Osteocyte (in vitro differentiated cells): ENCODE data around the gene SLC4A11. TPM values are rescaled to one million over a fixed set of nuclear protein-coding genes. Genes with fewer than 3 reads are reported as not detected.

ENCODE experiments used
- DNase-seq: peaks from one replicate; pipeline ENCODE4 v3.0.0; 2021; ENCODE audit warnings: mixed read lengths; ENCODE audit not compliant: unreplicated experiment; ENCODE audit errors: extremely low spot score
- H3K27ac Mint-ChIP-seq: one replicate; pipeline ENCODE4 v1.8.0; 2021; ENCODE audit warnings: mild to moderate bottlenecking, mixed read lengths; ENCODE audit not compliant: unreplicated experiment
- H3K27me3 Mint-ChIP-seq: one replicate; pipeline ENCODE4 v1.8.0; 2021; ENCODE audit warnings: mixed read lengths; ENCODE audit not compliant: unreplicated experiment
- H3K36me3 Mint-ChIP-seq: one replicate; pipeline ENCODE4 v1.8.0; 2021; ENCODE audit warnings: mixed read lengths; ENCODE audit not compliant: unreplicated experiment
- H3K4me1 Mint-ChIP-seq: one replicate; pipeline ENCODE4 v1.8.0; 2021; ENCODE audit warnings: mixed read lengths; ENCODE audit not compliant: unreplicated experiment
- H3K4me3 Mint-ChIP-seq: one replicate; pipeline ENCODE4 v1.8.0; 2021; ENCODE audit warnings: mild to moderate bottlenecking, moderate library complexity, mixed read lengths; ENCODE audit not compliant: unreplicated experiment
- H3K9me3 Mint-ChIP-seq: one replicate; pipeline ENCODE4 v1.8.0; 2021; ENCODE audit warnings: mixed read lengths; ENCODE audit not compliant: unreplicated experiment
- total RNA-seq: library from RNA; stranded (reverse); gene quantifications from 2 replicates; pipeline ENCODE4 v1.2.1, GENCODE V29; 2021
- TF ChIP-seq, protein P1 (sequence below): fragments of 200-600 bp; sonication (generic); IDR thresholded peaks from 2 replicates; pipeline ENCODE4 v1.5.0; 2021; ENCODE audit warnings: antibody characterized with exemption, mild to moderate bottlenecking, moderate library complexity

Gene SLC4A11
- total RNA-seq, 1 donor from 2014 or later, result 3.2 TPM

DNA sequence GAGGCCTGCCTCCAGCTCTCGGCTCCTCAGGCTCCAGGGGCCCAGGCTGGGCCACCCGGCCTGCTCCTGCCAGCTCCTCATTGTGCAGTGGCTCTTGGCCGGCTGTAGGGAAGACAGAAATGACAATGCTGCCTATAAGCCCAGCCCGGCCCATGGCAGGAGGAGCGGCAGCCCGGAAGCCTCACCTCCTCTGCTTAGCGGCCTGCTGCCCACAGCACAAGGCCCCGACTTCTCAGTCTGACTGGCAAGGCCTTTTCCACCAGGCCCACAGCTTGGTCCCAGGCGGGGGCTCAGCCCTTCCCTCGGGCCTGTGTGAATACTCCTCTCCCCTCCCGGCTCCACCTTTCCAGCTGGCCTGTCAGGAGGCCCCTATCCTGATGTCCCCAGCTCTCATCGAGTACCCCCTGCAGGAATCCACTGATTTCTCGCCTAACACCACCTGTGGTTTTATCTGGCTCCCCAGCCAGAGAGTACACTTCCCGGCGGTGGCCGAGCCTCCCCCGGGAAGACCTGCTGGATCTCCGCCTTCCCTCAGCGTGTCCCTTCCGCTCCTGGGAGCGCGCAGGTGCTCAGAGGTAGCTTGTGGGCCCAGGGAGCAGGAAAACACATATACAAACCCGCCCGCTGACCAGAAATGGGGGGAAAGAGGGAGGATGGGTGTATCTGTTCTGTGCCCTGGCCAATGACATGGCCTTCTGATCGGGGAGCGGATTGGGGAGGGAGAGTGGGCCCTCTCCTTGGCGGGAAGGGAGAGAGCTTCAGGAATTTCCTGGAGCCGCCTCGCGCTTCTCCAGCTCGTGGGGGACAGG lies 35.5 kb downstream of the SLC4A11 start:
- peaks cover 19% of the 10 kb centered on the region for H3K36me3 Mint-ChIP-seq
- peak overlapping the region; percentile 93 for H3K4me3 Mint-ChIP-seq
- TF ChIP-seq, protein P1, sequence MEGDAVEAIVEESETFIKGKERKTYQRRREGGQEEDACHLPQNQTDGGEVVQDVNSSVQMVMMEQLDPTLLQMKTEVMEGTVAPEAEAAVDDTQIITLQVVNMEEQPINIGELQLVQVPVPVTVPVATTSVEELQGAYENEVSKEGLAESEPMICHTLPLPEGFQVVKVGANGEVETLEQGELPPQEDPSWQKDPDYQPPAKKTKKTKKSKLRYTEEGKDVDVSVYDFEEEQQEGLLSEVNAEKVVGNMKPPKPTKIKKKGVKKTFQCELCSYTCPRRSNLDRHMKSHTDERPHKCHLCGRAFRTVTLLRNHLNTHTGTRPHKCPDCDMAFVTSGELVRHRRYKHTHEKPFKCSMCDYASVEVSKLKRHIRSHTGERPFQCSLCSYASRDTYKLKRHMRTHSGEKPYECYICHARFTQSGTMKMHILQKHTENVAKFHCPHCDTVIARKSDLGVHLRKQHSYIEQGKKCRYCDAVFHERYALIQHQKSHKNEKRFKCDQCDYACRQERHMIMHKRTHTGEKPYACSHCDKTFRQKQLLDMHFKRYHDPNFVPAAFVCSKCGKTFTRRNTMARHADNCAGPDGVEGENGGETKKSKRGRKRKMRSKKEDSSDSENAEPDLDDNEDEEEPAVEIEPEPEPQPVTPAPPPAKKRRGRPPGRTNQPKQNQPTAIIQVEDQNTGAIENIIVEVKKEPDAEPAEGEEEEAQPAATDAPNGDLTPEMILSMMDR, result no peak
- H3K27ac Mint-ChIP-seq, result peak overlapping the region; percentile 91
- peaks cover 13% of the 10 kb centered on the region for H3K4me1 Mint-ChIP-seq
- no peak for DNase-seq
- H3K27me3 Mint-ChIP-seq, result no peaks in the 10 kb centered on the region
- H3K9me3 Mint-ChIP-seq, result no peaks in the 10 kb centered on the region

DNA sequence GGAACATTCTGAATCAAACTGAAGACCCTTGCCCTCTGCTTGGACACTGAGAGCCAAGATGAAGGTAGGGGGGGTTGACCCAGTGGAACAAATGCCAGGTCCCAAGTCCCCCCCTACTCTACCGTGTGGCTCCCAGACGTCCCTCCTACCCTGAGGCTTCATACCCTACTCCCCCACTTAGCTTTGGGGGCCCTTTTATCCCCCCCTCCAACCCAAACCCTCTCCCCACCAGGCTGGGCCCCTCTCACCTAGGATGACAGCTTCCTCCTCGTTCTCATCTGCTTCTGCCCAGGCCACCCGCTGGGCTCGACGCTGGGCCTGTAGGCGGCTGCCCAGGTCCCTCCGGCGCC lies 36.0 kb downstream of the SLC4A11 start:
- H3K27ac Mint-ChIP-seq, result peak overlapping the region; percentile 91
- peak overlapping the region; percentile 93 for H3K4me3 Mint-ChIP-seq

DNA sequence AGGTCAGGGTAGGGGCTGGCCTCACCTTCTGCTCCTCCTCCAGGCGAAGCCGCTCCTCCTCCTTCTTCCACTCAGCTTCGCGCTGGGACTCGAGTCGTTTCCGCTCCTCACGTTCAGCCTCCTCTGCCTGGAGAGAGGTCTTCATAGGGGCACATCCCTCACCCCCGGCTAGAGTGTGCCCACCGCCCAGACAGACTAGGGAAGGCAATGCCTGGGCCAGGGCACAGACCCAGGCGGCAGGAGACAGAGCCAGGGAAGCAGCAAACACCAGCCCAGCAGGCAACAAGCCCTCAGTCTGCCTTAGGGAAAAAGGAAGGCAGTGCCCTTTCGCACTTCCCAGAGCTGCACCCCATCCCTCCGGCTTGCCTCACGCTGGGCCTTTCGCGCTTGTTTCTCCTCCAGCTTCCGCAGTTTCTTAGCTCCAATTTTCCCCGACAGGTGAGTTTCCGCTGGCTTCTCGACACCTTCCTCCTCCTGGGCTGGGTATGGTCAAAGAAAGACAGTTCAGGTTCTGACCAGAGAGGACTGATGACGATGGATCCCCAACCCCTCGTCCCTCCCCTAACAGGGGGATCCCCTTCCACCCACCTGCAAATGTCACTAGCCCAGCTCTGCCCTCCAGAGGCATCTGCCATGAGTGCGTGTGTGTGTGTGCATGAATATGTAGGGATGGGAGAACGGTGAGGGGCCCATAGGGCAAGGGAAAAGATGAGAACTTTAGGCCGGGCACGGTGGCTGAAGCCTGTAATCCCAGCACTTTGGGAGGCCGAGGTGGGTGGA lies 38.8 kb downstream of the SLC4A11 start:
- H3K27ac Mint-ChIP-seq, result no peak overlapping the region

More for the DNA sequence above, 36.0 kb downstream of the SLC4A11 start:
- TF ChIP-seq, protein P1, result no peak
- Mint-ChIP-seq H3K27me3 (no peaks in the 10 kb centered on the region), H3K4me1 (peaks cover 10% of the 10 kb centered on the region), H3K9me3 (no peaks in the 10 kb centered on the region), H3K36me3 (peaks cover 20% of the 10 kb centered on the region)
- no peak for DNase-seq

DNA sequence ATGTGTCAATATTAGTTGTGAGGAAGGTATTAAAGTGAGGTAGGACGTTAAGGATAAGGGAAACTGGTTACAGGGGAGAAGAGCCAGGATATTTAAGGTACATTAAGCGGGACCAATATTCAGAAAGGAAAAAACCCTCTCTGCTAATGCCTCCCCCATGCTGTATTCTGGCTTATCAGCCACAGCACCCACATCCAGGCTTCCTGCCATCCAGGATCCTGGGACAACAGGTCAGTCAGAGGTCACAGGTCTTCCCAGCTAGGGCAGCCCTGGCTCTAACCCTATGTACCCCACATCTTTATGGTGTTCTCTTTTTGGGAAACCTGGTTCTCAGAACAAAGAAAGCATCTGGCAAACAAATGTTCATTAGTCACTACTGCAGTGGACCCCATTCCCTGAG lies 39.8 kb downstream of the SLC4A11 start:
- H3K27me3 Mint-ChIP-seq, result no peaks in the 10 kb centered on the region
- H3K4me3 Mint-ChIP-seq, result no peak overlapping the region
- no peaks in the 10 kb centered on the region for H3K9me3 Mint-ChIP-seq
- peaks cover 35% of the 10 kb centered on the region for H3K36me3 Mint-ChIP-seq
- TF ChIP-seq, protein P1, result no peak
- no peak for DNase-seq
- H3K27ac Mint-ChIP-seq, result no peak overlapping the region
- peaks cover 9% of the 10 kb centered on the region for H3K4me1 Mint-ChIP-seq

More for the DNA sequence above, 38.8 kb downstream of the SLC4A11 start:
- Mint-ChIP-seq H3K4me3 (no peak overlapping the region), H3K36me3 (peaks cover 34% of the 10 kb centered on the region), H3K4me1 (peaks cover 10% of the 10 kb centered on the region), H3K9me3 (no peaks in the 10 kb centered on the region), H3K27me3 (no peaks in the 10 kb centered on the region)
- DNase-seq, result no peak
- TF ChIP-seq, protein P1, result no peak

DNA sequence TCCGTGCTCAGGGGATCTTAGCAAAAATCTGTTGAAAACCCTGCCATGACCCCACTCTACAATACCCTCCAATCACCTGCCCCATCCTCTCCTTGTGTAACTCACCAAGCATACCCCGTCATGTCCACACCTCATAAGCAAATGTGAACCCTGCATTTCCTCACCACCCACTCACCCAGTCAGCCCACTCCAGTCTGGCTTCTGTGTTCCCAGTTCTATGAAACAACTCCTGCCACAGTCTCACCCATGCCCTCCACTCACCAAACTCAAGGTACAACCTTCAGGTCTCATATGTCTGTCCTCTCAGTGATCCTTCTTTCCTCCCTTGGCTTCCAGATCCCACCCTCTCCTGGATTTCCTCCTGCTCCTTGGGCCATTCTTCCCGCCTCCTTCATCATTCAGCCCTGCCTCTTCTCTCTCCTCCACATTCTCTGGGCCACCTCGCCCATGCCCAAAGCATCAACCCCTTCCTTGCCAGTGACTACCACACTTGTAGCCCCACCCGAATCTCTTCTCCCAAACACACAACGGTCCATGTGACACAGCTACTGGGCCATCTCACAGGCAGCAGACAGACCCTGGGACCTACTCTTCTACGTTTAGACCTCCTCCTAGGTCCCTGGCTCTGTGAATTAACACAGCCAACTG lies 43.3 kb downstream of the SLC4A11 start:
- Mint-ChIP-seq H3K9me3 (no peaks in the 10 kb centered on the region), H3K4me1 (no peaks in the 10 kb centered on the region), H3K4me3 (no peak overlapping the region), H3K27ac (no peak overlapping the region), H3K36me3 (peaks cover 54% of the 10 kb centered on the region), H3K27me3 (no peaks in the 10 kb centered on the region)
- no peak for DNase-seq
- TF ChIP-seq, protein P1, result no peak
